Cardiac atrium fibroblast (primary cell): ENCODE measurements around the gene TBX15. TPM values are rescaled to one million over a fixed set of nuclear protein-coding genes. Genes with fewer than 3 reads are reported as not detected.

ENCODE experiments used
- total RNA-seq: library from RNA; depleted of rRNA; stranded (reverse); fragments of >200 nt; gene quantifications from 2 replicates; pipeline ENCODE4 v1.2.3, GENCODE V29; 2015

TBX15 gene
- 2.5 and 4.9 TPM in 2 replicates for total RNA-seq

GRCh38 chr1:118988186-118989005 is at the start of gene TBX15:
TBX15 (minus strand) TSS chr1:118988343; CDS start chr1:118987795, 548 bp downstream.

Other genes with a start within 250 kb of the TBX15 start
- gene WARS2, start 152.3 kb upstream of the TBX15 start, total RNA-seq = 11.4 and 13.8 TPM in 2 replicates